ENCODE data around the gene ADGRG2. TPM values are rescaled to one million over a fixed set of nuclear protein-coding genes. Genes with fewer than 3 reads are reported as not detected.
A peak's percentile ranks its signal among the peaks of the same experiment; 100 is the strongest.
"Not testable (repeated sequence)": the region's sequence is repeated elsewhere in the genome, so short reads cannot be mapped to it uniquely, and the experiment has no call there.

The ADGRG2 gene
- total RNA-seq, 1 experiment from 2014 or later: 8.2 TPM

GRCh38 chrX:19019996-19020395 is 102.3 kb downstream of the ADGRG2 start (continued):
- TF ChIP-seq ARID4B (CRISPR knock-in tag; IDR thresholded peaks at IDR 0.05; ENCODE audit: borderline replicate concordance) (no peak), RELA (CRISPR knock-in tag; IDR thresholded peaks at IDR 0.05; ENCODE audit: borderline replicate concordance) (no peak)

- Mint-ChIP-seq H3K4me1 (no peaks in the 10 kb centered on the region), H3K9me3 (no peaks in the 10 kb centered on the region), H3K36me3 (no peaks in the 10 kb centered on the region), H3K27ac (no peak overlapping the region), H3K4me3 (no peak overlapping the region), H3K27me3 (ENCODE audit: low read depth) (no peaks in the 10 kb centered on the region)
- peak; percentile 62; the same call in 1 of the 2 replicates for ATAC-seq
- peak; percentile 20 for DNase-seq (ENCODE audit: low spot score)
- CTCF ChIA-PET: interaction anchor here (0.6 to 3.6 kb wide), 12 partner anchors 10 to 316 kb away, joined by 3 to 64 read pairs (median 4); no protein-coding TSS in a partner anchor
- POLR2A ChIA-PET: no interaction called here
- TF ChIP-seq MXD4 (CRISPR knock-in tag; IDR thresholded peaks at IDR 0.05; ENCODE audit: borderline replicate concordance): no peak
- no peak for TF ChIP-seq AR (CRISPR knock-in tag; IDR thresholded peaks at IDR 0.05)
- no peak for TF ChIP-seq RELA (CRISPR knock-in tag; IDR thresholded peaks at IDR 0.05; ENCODE audit: borderline replicate concordance)
- TF ChIP-seq ETV6 (CRISPR knock-in tag; IDR thresholded peaks at IDR 0.05): no peak
- no peak for TF ChIP-seq MAX (CRISPR knock-in tag; IDR thresholded peaks at IDR 0.05)
- TF ChIP-seq ZNF425 (CRISPR knock-in tag; conservative IDR thresholded peaks at IDR 0.05): no peak
- TF ChIP-seq ZBTB43 (CRISPR knock-in tag; IDR thresholded peaks at IDR 0.05): no peak
- no peak for TF ChIP-seq NR2C2 (CRISPR knock-in tag; IDR thresholded peaks at IDR 0.05)
- TF ChIP-seq ERG (CRISPR knock-in tag; IDR thresholded peaks at IDR 0.05): no peak
Observed at GRCh38 chrX:19017271-19017670, 105.0 kb downstream of the ADGRG2 start.

- POLR2A ChIA-PET; H3K9me3 Mint-ChIP-seq; H3K27me3 Mint-ChIP-seq (ENCODE audit: low read depth); H3K27ac Mint-ChIP-seq; DNase-seq (ENCODE audit: low spot score); ATAC-seq; H3K4me1 Mint-ChIP-seq; H3K4me3 Mint-ChIP-seq; H3K36me3 Mint-ChIP-seq: not testable (repeated sequence)
- CTCF ChIA-PET: interaction anchor here (0.6 to 3.6 kb wide), 6 partner anchors 9 to 317 kb away, joined by 3 to 64 read pairs (median 4); no protein-coding TSS in a partner anchor
Observed at GRCh38 chrX:19016614-19017013, 105.7 kb downstream of the ADGRG2 start.

All from WTC11 (cell line).